ENCODE measurements around the gene EIF3J. TPM values are rescaled to one million over a fixed set of nuclear protein-coding genes. Genes with fewer than 3 reads are reported as not detected.

The EIF3J gene
- total and polyA plus RNA-seq, 10 of the 15 experiments (the other 5 are each of a cell fraction or from before 2014, with no cell fraction given), result 34.7 to 126 (median 64.1) TPM

DNA sequence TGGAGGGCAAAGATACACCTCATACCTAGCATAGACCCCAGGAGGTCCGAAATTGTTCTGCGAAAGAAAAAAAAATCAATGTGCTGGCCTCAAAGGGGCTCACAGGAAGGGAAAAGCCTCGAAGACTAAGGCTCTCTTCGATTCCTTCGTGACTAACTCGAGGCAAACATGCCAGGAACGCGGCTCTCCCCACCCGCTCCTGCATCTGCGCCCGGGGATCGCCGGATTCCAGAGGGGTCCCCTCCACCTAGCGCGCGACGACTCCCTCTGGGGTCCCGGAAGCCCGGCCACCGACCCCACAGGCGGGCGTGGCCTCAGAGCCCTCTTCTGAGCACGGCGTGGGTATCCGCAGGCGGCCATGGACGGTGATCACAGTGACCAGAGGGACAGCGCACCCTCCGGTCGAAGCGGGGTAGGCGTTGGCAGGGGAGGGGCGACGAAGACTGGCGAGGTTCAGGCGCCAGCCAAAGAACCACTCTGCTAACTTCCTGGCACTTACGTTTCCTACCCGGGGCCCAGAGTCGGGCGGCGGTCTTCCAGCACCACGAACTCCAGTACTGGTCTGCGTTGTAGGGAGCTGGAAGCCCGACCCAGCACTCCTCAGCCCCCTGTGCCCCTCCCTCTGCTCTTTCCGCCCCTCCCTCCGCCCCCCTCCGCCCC is 515 bp upstream of the EIF3J start:
- peaks cover 4% of the 10 kb centered on the region; the same call in 1 of the 2 replicates for H3K4me1 ChIP-seq (ENCODE audit: control insufficient read depth, insufficient read depth, low read length)
- ATAC-seq (peak; percentile 85), FAIRE-seq (no peak), DNase-seq (ENCODE audit: low read depth, low spot score) (no peak)
- H2AFZ ChIP-seq (ENCODE audit: control insufficient read depth, low read depth, low read length), result peak overlapping the region; percentile 93
- no TSS peak for BruUV-seq (replicated peaks)
- H3K4me3 ChIP-seq, result peak overlapping the region; percentile 72
- no peaks in the 10 kb centered on the region for H3K27me3 ChIP-seq (replicated peaks in 1 of 2; ENCODE audit: control insufficient read depth in 2 of 2, insufficient read depth in 2 of 2, low read length in 1 of 2)
- no peaks in the 10 kb centered on the region for H3K9me3 ChIP-seq (replicated peaks; ENCODE audit: control insufficient read depth, insufficient read depth, low read length)
- H3K27ac ChIP-seq (ENCODE audit: control insufficient read depth, insufficient read depth), result peak overlapping the region; percentile 85
- CTCF ChIA-PET, result interaction anchor here (0.7 to 2.3 kb wide), 3 partner anchors 10 to 124 kb away, joined by 3 to 10 read pairs (median 3); no protein-coding TSS in a partner anchor
- peak overlapping the region; percentile 78 for H3K9ac ChIP-seq (ENCODE audit: control insufficient read depth, insufficient read depth, low read length)
- WGBS (ENCODE audit: insufficient coverage, insufficient replicate concordance, low lambda C conversion rate, missing lambda C conversion rate), result under 1% methylated on average over 40 of the region's 47 CpGs
- RAD21 ChIA-PET (ENCODE audit: unreplicated experiment), result interaction anchor here (0.7 to 2.4 kb wide), 3 partner anchors 10 to 199 kb away, joined by 4 to 13 read pairs (median 5); no protein-coding TSS in a partner anchor
- H4K20me1 ChIP-seq (ENCODE audit: control insufficient read depth, insufficient read depth), result no peaks in the 10 kb centered on the region
- in situ Hi-C loops (cut with MboI), result no loop called here
- no peaks in the 10 kb centered on the region for H3K36me3 ChIP-seq (ENCODE audit: control insufficient read depth in 2 of 2, insufficient read depth in 2 of 2, low read length in 1 of 2)
- SMC1A ChIA-PET (ENCODE audit: uncharacterized antibody, unreplicated experiment), result interaction anchor here (0.6 to 2.3 kb wide), 3 partner anchors 10 to 199 kb away, joined by 3 to 13 read pairs (median 8); no protein-coding TSS in a partner anchor
- POLR2A ChIA-PET, result interaction anchor here (0.7 to 2.2 kb wide), 6 partner anchors 10 to 487 kb away, joined by 3 to 24 read pairs (median 3); partner anchors contain the start of genes B2M and PATL2
- intact Hi-C loops (cut with micrococcal nuclease; ENCODE audit: unreplicated experiment), result no loop called here
- peak overlapping the region; percentile 96 for H3K4me2 ChIP-seq (ENCODE audit: control insufficient read depth, insufficient read depth)
- peaks cover 41% of the 10 kb centered on the region for H3K79me2 ChIP-seq (ENCODE audit: control insufficient read depth, insufficient read depth, low read length)
- TF ChIP-seq, protein P1, sequence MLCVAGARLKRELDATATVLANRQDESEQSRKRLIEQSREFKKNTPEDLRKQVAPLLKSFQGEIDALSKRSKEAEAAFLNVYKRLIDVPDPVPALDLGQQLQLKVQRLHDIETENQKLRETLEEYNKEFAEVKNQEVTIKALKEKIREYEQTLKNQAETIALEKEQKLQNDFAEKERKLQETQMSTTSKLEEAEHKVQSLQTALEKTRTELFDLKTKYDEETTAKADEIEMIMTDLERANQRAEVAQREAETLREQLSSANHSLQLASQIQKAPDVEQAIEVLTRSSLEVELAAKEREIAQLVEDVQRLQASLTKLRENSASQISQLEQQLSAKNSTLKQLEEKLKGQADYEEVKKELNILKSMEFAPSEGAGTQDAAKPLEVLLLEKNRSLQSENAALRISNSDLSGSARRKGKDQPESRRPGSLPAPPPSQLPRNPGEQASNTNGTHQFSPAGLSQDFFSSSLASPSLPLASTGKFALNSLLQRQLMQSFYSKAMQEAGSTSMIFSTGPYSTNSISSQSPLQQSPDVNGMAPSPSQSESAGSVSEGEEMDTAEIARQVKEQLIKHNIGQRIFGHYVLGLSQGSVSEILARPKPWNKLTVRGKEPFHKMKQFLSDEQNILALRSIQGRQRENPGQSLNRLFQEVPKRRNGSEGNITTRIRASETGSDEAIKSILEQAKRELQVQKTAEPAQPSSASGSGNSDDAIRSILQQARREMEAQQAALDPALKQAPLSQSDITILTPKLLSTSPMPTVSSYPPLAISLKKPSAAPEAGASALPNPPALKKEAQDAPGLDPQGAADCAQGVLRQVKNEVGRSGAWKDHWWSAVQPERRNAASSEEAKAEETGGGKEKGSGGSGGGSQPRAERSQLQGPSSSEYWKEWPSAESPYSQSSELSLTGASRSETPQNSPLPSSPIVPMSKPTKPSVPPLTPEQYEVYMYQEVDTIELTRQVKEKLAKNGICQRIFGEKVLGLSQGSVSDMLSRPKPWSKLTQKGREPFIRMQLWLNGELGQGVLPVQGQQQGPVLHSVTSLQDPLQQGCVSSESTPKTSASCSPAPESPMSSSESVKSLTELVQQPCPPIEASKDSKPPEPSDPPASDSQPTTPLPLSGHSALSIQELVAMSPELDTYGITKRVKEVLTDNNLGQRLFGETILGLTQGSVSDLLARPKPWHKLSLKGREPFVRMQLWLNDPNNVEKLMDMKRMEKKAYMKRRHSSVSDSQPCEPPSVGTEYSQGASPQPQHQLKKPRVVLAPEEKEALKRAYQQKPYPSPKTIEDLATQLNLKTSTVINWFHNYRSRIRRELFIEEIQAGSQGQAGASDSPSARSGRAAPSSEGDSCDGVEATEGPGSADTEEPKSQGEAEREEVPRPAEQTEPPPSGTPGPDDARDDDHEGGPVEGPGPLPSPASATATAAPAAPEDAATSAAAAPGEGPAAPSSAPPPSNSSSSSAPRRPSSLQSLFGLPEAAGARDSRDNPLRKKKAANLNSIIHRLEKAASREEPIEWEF (IDR thresholded peaks at IDR 0.05; ENCODE audit: insufficient replicate concordance, low read depth, low read length), result no peak
- TF ChIP-seq PML (IDR thresholded peaks at IDR 0.05; ENCODE audit: low read length) (peak; percentile 61; the same call in 1 of the 2 replicates), SMAD1 (IDR thresholded peaks at IDR 0.05; ENCODE audit: low read depth, partially characterized antibody) (no peak), SUZ12 (IDR thresholded peaks at IDR 0.05; ENCODE audit: unreplicated experiment) (no peak), CHD1 (IDR thresholded peaks at IDR 0.05; ENCODE audit: low read depth, low read length) (no peak), FOXM1 (IDR thresholded peaks at IDR 0.05; ENCODE audit: low read depth, low read length) (no peak), TBL1XR1 (IDR thresholded peaks at IDR 0.05; ENCODE audit: low read depth, low read length) (no peak), EGR1 (IDR thresholded peaks at IDR 0.05; ENCODE audit: borderline replicate concordance in 1 of 2, low read depth in 2 of 2, low read length in 2 of 2) (no peak), RAD21 (IDR thresholded peaks at IDR 0.05; ENCODE audit: insufficient read depth, low read depth, low read length) (no peak), KLF5 (IDR thresholded peaks at IDR 0.05; ENCODE audit: partially characterized antibody) (no peak), MTA3 (IDR thresholded peaks at IDR 0.05; ENCODE audit: borderline replicate concordance, low read length) (no peak; the same call in 1 of the 2 replicates), HDGF (IDR thresholded peaks at IDR 0.05) (no peak; the same call in 1 of the 2 replicates), TCF7 (IDR thresholded peaks at IDR 0.05; ENCODE audit: borderline replicate concordance) (no peak), ESRRA (IDR thresholded peaks at IDR 0.05; ENCODE audit: low read length) (no peak), RB1 (IDR thresholded peaks at IDR 0.05; ENCODE audit: borderline replicate concordance) (peak; percentile 61; the same call in 1 of the 2 replicates), NFYB (IDR thresholded peaks at IDR 0.05; ENCODE audit: insufficient read depth, low read depth, low read length) (no peak), IRF4 (IDR thresholded peaks at IDR 0.05; ENCODE audit: low read depth, low read length) (no peak), DPF2 (IDR thresholded peaks at IDR 0.05) (no peak), RUNX3 (IDR thresholded peaks at IDR 0.05; ENCODE audit: low read length) (0 out of 2 replicates have a peak, but pooled peaks have one; percentile 21)

Data from GM12878 (cell line).